ENCODE data around the gene MGAT5.

Gene MGAT5

GRCh38 chr2:134283661-134284060 lies 29.8 kb downstream of the MGAT5 start:
- TF ChIP-seq CTCF (IDR thresholded peaks at IDR 0.05; ENCODE audit: low read depth, low read length) = no peak
- DNase-seq (ENCODE audit: extremely low read depth, low read depth) = no peak

GRCh38 chr2:134284119-134284670 lies 30.3 kb downstream of the MGAT5 start:
- no peak for TF ChIP-seq CTCF (IDR thresholded peaks at IDR 0.05; ENCODE audit: low read depth, low read length)

GRCh38 chr2:134287323-134287722 lies 33.5 kb downstream of the MGAT5 start:
- TF ChIP-seq CTCF (IDR thresholded peaks at IDR 0.05; ENCODE audit: low read depth, low read length) = no peak
- no peak for DNase-seq (ENCODE audit: extremely low read depth, low read depth)

More at GRCh38 chr2:134284119-134284670, 30.3 kb downstream of the MGAT5 start:
- DNase-seq (ENCODE audit: extremely low read depth, low read depth) = no peak

GRCh38 chr2:134288814-134289213 lies 34.9 kb downstream of the MGAT5 start:
- no peak for DNase-seq (ENCODE audit: extremely low read depth, low read depth)
- no peak for TF ChIP-seq CTCF (IDR thresholded peaks at IDR 0.05; ENCODE audit: low read depth, low read length)

GRCh38 chr2:134289225-134289624 lies 35.4 kb downstream of the MGAT5 start:
- TF ChIP-seq CTCF (IDR thresholded peaks at IDR 0.05; ENCODE audit: low read depth, low read length) = no peak
- no peak for DNase-seq (ENCODE audit: extremely low read depth, low read depth)

- no peak for DNase-seq (ENCODE audit: extremely low read depth, low read depth)
- TF ChIP-seq CTCF (IDR thresholded peaks at IDR 0.05; ENCODE audit: low read depth, low read length) = no peak
Observed at GRCh38 chr2:134290358-134290757, 36.5 kb downstream of the MGAT5 start.

- DNase-seq (ENCODE audit: extremely low read depth, low read depth) = no peak
- no peak for TF ChIP-seq CTCF (IDR thresholded peaks at IDR 0.05; ENCODE audit: low read depth, low read length)
Observed at GRCh38 chr2:134292514-134292913, 38.6 kb downstream of the MGAT5 start.
